ENCODE data around the gene APC. TPM values are rescaled to one million over a fixed set of nuclear protein-coding genes. Genes with fewer than 3 reads are reported as not detected.

APC gene
- polyA plus RNA-seq (ENCODE audit: insufficient read length in 12 of 12) = 10 to 100 TPM in 11 of 12 donors, not detected in 1; 24.7 to 31.8 (median 27.5) TPM
- long read RNA-seq, donor 1 = 0 reads
- long read RNA-seq, donor 2, partial matches to known transcripts = 0 of 1 reads
- long read RNA-seq, donor 2, other reads (novel, unspliced or antisense) = 0 of 1 reads
- long read RNA-seq, donor 3 = 0 reads
- long read RNA-seq, donor 4 = 0 reads
- long read RNA-seq, donor 5, partial matches to known transcripts = 9 of 9 reads
- long read RNA-seq, donor 5, other reads (novel, unspliced or antisense) = 0 of 9 reads
- long read RNA-seq, donor 6 = 0 reads
- long read RNA-seq, donor 7 = 0 reads
- long read RNA-seq, donor 8 = 0 reads
- long read RNA-seq, donor 9 = 0 reads
- long read RNA-seq, donor 10 = 0 reads
- long read RNA-seq, donor 11 = 0 reads

DNA sequence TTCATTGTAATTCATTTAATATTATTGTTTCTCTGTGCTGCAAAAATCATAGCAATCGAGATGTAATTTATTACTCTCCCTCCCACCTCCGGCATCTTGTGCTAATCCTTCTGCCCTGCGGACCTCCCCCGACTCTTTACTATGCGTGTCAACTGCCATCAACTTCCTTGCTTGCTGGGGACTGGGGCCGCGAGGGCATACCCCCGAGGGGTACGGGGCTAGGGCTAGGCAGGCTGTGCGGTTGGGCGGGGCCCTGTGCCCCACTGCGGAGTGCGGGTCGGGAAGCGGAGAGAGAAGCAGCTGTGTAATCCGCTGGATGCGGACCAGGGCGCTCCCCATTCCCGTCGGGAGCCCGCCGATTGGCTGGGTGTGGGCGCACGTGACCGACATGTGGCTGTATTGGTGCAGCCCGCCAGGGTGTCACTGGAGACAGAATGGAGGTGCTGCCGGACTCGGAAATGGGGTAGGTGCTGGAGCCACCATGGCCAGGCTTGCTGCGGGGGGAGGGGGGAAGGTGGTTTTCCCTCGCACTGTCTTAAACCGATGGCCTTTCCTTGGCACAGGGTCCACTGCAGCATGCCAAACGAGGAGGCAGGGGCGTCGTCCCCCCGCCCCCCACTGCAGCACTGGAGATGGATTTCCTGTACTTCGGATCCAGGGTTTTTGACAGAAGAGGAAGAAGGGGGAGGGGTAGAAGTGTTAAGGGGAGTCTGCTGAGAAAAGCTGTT lies at the start of gene APC:
APC (plus strand) TSS at position 423 of the 728 bp plus-strand sequence. CDS start 17,006 bp downstream, outside the sequence.
- peak; percentile 93 for DNase-seq

GRCh38 chr5:112689155-112689909 lies 48.4 kb upstream of the APC start:
- DNase-seq = no peak

- no peak for DNase-seq
Measured at GRCh38 chr5:112690605-112691338, 46.9 kb upstream of the APC start.

DNA sequence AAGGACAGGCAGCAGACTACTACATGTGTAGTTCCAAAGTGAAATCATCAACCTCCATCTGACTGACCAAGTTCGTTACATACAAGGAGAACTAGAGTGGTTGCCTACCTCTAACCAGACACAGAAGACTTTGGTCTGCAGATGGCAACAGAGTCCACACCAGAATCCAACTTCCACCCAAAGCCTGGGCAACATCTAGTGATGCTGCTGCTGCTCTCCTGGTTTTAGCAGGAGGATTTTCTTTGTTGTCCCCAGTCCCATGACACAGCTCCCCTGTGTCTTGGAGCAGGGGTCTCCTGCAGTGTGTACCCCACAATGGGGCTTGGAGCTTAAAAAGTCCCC lies 46.4 kb upstream of the APC start:
- no peak for DNase-seq

DNA sequence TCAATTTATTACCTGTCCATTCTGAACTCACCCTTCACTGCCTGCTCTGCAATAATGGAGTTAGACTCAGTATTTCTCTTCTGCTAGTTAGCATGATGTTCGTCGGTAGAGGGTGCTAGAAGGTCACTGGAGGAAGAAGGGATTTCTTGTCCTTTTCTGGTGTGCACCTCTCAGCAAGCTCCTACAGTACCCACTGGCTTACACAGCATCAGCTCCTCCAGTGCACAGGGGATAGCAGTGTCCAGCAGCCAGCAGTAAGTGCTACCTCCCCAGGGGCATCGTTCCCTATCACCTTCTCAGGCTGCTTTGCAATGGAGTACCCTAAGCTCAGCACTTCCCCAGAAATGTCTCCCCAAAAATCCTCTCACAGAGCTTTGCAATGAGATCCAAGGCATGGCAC lies 45.9 kb upstream of the APC start:
- DNase-seq = no peak

DNA sequence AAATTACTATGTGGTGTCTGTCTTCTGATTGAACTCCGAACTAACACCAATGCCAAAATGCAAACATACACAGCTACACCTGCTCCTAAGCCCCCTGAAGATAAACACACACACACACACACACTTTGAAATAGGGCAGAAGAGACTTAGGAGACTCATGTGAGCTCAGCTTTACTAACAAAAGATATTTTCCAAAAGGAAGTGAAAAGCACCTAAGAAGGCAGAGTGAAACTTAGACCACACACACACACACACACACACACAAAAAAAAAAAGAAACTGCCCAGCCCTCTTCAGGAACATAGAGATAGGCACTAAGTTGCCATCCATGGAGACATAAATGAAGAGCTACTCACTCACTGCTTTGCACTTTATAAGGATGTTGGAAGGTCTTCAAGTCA lies 45.2 kb upstream of the APC start:
- DNase-seq = no peak

- no peak for DNase-seq
Measured at GRCh38 chr5:112693301-112693700, 44.4 kb upstream of the APC start.

DNA sequence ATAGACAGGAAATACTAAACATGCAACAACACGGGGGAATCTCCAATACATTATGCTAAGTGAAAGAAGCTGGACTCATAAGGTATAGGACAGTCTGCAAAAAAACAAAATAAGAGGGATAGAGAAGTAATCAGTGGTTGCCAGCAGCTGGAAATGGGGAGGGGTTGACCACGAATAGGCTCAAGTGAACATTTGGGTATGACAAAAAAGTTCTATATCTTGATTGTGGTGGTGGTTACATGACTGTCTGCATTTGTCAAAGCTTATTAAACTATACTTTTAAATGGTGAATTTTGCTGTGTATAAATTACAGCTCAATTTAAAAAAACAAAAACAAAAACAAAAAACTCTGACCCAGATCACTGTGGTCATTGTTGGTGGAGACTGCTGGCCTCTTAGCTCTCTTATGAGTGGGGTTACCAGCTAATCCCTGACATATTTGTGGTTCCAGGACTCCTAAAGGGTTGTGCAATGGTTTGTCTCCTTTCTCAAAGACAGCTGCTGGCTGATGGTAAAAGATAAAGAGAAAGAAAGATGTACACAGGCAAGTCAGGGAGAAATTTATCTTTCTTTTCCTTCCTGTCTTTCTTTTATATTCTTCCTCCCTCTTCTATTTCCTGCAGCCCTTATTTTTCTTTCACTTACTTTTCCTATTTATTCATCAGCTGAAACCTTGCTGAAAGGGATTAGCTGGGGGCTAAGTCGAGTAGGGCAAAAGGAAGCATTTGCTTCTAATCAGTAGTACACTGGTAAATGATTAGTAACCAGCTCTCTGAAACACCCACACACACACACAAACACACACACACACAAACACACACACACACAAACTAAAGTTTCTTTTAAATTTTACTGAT lies 42.6 kb upstream of the APC start:
- no peak for DNase-seq

DNA sequence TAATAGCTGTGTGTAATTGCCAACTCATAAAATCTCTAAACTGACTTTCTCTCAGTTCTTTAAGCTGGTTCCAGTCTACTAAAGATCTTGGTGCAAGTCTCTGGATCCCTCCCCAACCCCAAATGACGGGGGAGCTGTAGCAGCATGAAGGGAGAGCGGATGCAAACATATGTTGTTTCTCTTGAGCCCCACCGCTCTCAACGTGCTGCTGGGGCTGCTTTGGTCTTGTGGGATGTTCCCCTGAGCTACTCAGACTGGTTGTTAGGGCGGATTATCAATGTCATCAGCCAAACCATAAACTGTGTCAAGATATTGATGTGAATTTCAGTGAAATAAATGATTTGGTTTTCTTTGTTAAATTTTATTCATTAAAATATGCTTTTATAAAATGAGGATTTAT lies 40.9 kb upstream of the APC start:
- DNase-seq = no peak

DNA sequence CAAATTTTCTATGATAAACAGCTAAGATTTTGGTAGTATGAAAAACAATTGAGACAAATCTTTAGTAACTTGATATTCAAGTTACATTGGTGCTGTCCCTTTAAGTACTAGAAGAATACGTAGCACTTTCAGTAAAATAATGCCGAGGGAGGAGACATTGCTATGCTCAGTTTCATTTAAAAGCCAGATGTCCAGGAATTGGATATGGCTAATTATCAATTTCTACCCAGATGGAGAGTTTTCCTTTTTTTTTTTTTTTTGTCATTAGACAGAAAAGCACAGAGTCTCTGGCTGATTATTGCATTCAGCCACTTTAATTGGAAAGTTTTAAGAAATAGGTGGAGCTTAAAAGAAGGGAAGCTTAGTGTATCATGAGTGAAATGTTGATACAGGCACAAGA lies 40.4 kb upstream of the APC start:
- DNase-seq = no peak

DNA sequence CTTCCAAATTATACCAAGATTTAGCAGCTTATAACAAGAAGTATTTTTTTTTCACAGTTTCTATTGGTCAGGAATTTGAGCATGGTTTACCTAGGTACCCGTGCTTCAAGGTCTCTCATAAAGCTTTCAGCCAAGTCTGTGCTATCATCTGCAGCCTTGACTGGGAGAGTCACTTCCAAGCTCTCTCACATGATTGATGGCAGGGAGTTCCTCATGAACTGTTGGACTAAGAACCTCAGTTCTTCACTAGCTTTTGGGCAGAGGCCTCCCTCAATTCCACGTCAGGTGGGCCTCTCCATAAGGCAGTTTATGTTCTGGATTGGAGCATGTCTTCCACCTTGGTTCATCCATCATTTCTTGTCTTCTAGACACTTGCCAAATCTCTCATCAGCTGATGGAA lies 39.9 kb upstream of the APC start:
- DNase-seq = no peak

GRCh38 chr5:112703866-112704820 lies 33.5 kb upstream of the APC start:
- no peak for DNase-seq

DNA sequence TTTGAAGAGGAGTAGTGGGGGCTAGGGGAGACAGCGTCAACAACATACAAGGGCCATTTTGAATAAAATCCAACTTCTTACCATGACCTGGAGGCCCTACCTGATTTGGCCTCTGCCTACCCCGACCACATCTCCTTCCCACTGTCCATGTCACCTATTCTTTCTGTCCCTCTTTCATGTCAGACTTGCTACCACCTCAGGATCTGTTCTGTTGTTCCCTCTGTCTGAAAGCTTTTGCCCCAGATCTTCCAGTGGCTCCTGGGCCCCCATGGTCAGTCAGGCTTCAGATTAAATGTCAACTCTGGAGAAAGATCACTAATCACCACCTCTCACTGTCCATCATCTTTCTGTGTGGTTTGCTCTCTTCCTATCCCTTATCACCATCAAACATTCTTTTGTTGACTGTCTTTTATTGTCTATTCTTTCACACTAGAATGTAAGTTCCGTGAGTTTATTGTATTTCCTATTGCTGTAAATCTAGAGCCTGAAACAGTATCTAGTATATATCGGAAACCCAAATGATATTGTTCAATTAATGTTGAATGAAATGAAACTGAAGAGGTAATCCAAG lies 31.2 kb upstream of the APC start:
- DNase-seq = no peak

GRCh38 chr5:112707187-112708102 lies 30.2 kb upstream of the APC start:
- peak; percentile 99 for DNase-seq

- DNase-seq = no peak
Measured at GRCh38 chr5:112708103-112708622, 29.5 kb upstream of the APC start.

DNA sequence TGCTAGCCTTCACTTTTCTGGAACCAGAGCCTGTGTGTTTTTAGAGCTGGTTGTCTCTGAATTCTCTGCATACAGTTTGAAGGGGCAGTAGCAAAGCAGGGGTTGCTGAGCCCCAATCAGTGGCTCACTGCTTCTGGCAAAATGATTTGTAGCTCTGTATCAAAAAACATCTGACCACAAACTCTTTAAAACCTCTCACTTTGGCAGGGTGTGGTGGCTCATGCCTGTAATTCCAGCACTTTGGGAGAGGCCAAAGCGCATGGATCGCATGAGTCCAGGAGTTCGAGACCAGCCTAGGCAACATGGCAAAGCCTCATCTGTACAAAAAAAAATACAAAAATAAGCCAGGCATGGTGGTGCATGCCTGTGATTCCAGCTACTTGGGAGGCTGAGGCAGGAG lies 28.3 kb upstream of the APC start:
- no peak for DNase-seq

- DNase-seq = no peak
Measured at GRCh38 chr5:112710896-112711295, 26.8 kb upstream of the APC start.

GRCh38 chr5:112711436-112711835 lies 26.2 kb upstream of the APC start:
- no peak for DNase-seq
